ENCODE measurements around the gene PLEKHA4.

Gene PLEKHA4

GRCh38 chr19:48833049-48833448 lies 35.4 kb downstream of the PLEKHA4 start:
- Histone ChIP-seq H3K9me3 (ENCODE audit: control insufficient read depth, low read length) (no peaks in the 10 kb centered on the region), H3K4me2 (ENCODE audit: low read length) (no peak overlapping the region), H3K27ac (no peak overlapping the region), H2AFZ (no peak overlapping the region), H3K4me3 (ENCODE audit: low read depth, low read length) (no peak overlapping the region), H3K27me3 (ENCODE audit: control insufficient read depth, insufficient read depth, low read length) (no peaks in the 10 kb centered on the region), H3K36me3 (ENCODE audit: control insufficient read depth, insufficient read depth, low read length) (no peaks in the 10 kb centered on the region), H3K9ac (no peak overlapping the region), H3K4me1 (no peaks in the 10 kb centered on the region), H3K79me2 (no peaks in the 10 kb centered on the region)
- no peak for TF ChIP-seq CTCF (IDR thresholded peaks at IDR 0.05)

- TF ChIP-seq CTCF (IDR thresholded peaks at IDR 0.05), result no peak
- H3K27ac ChIP-seq, result no peak overlapping the region
- no peaks in the 10 kb centered on the region for H3K79me2 ChIP-seq
- H3K4me3 ChIP-seq (ENCODE audit: low read depth, low read length), result no peak overlapping the region
- no peaks in the 10 kb centered on the region for H3K4me1 ChIP-seq
- H3K27me3 ChIP-seq (ENCODE audit: control insufficient read depth, insufficient read depth, low read length), result no peaks in the 10 kb centered on the region
- H3K9ac ChIP-seq, result no peak overlapping the region
- no peaks in the 10 kb centered on the region for H3K9me3 ChIP-seq (ENCODE audit: control insufficient read depth, low read length)
- no peak overlapping the region for H2AFZ ChIP-seq
- H3K36me3 ChIP-seq (ENCODE audit: control insufficient read depth, insufficient read depth, low read length), result no peaks in the 10 kb centered on the region
- no peak overlapping the region for H3K4me2 ChIP-seq (ENCODE audit: low read length)
These were observed 37.5 kb downstream of the PLEKHA4 start for GRCh38 chr19:48830965-48831364.

GRCh38 chr19:48830088-48830487 lies 38.3 kb downstream of the PLEKHA4 start:
- Histone ChIP-seq H3K4me3 (ENCODE audit: low read depth, low read length) (no peak overlapping the region), H2AFZ (no peak overlapping the region), H3K4me1 (no peaks in the 10 kb centered on the region), H3K9ac (no peak overlapping the region), H3K9me3 (ENCODE audit: control insufficient read depth, low read length) (no peaks in the 10 kb centered on the region), H3K36me3 (ENCODE audit: control insufficient read depth, insufficient read depth, low read length) (no peaks in the 10 kb centered on the region), H3K79me2 (no peaks in the 10 kb centered on the region), H3K27me3 (ENCODE audit: control insufficient read depth, insufficient read depth, low read length) (no peaks in the 10 kb centered on the region), H3K4me2 (ENCODE audit: low read length) (no peak overlapping the region), H3K27ac (no peak overlapping the region)
- no peak for TF ChIP-seq CTCF (IDR thresholded peaks at IDR 0.05)

- TF ChIP-seq CTCF (IDR thresholded peaks at IDR 0.05), result no peak
- H3K9me3 ChIP-seq (ENCODE audit: control insufficient read depth, low read length), result no peaks in the 10 kb centered on the region
- H3K4me1 ChIP-seq, result no peaks in the 10 kb centered on the region
- H3K9ac ChIP-seq, result no peak overlapping the region
- H3K27me3 ChIP-seq (ENCODE audit: control insufficient read depth, insufficient read depth, low read length), result no peaks in the 10 kb centered on the region
- no peaks in the 10 kb centered on the region for H3K36me3 ChIP-seq (ENCODE audit: control insufficient read depth, insufficient read depth, low read length)
- H3K4me2 ChIP-seq (ENCODE audit: low read length), result no peak overlapping the region
- no peak overlapping the region for H3K27ac ChIP-seq
- no peak overlapping the region for H3K4me3 ChIP-seq (ENCODE audit: low read depth, low read length)
- no peaks in the 10 kb centered on the region for H3K79me2 ChIP-seq
- no peak overlapping the region for H2AFZ ChIP-seq
These were observed 41.8 kb downstream of the PLEKHA4 start for GRCh38 chr19:48826606-48827020.

DNA sequence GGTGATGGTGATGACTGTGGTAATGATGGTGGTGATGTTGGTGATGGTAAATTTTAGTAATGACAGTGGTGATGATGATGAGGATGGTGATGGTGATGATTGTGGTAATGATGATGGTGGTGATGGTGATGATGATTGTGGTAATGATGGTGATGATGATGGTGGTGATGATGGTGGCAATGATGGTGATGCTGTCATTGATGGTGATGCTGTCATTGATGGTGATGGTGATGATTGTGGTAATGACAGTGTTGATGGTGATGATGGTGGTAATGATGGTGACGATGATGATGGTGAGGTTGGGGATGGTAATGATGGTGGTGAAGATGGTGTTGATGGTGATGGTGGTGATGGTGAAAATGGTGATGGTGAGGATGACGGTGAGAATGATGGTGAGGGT lies 45.9 kb downstream of the PLEKHA4 start:
- TF ChIP-seq CTCF (IDR thresholded peaks at IDR 0.05), result no peak
- H3K27me3 ChIP-seq (ENCODE audit: control insufficient read depth, insufficient read depth, low read length), result no peaks in the 10 kb centered on the region

More for the DNA sequence above, 45.9 kb downstream of the PLEKHA4 start:
- H3K79me2 ChIP-seq, result no peaks in the 10 kb centered on the region
- no peak overlapping the region for H3K27ac ChIP-seq
- H3K36me3 ChIP-seq (ENCODE audit: control insufficient read depth, insufficient read depth, low read length), result no peaks in the 10 kb centered on the region
- H3K9ac ChIP-seq, result no peak overlapping the region
- H3K4me2 ChIP-seq (ENCODE audit: low read length), result no peak overlapping the region
- H3K4me3 ChIP-seq (ENCODE audit: low read depth, low read length), result no peak overlapping the region
- peaks cover 16% of the 10 kb centered on the region for H3K4me1 ChIP-seq
- no peaks in the 10 kb centered on the region for H3K9me3 ChIP-seq (ENCODE audit: control insufficient read depth, low read length)
- no peak overlapping the region for H2AFZ ChIP-seq
